ENCODE data around the gene KIAA1958. TPM values are rescaled to one million over a fixed set of nuclear protein-coding genes. Genes with fewer than 3 reads are reported as not detected.

Gene KIAA1958
- total RNA-seq, 1 experiment from 2014 or later = 18.5 TPM

- TF ChIP-seq, protein P1, sequence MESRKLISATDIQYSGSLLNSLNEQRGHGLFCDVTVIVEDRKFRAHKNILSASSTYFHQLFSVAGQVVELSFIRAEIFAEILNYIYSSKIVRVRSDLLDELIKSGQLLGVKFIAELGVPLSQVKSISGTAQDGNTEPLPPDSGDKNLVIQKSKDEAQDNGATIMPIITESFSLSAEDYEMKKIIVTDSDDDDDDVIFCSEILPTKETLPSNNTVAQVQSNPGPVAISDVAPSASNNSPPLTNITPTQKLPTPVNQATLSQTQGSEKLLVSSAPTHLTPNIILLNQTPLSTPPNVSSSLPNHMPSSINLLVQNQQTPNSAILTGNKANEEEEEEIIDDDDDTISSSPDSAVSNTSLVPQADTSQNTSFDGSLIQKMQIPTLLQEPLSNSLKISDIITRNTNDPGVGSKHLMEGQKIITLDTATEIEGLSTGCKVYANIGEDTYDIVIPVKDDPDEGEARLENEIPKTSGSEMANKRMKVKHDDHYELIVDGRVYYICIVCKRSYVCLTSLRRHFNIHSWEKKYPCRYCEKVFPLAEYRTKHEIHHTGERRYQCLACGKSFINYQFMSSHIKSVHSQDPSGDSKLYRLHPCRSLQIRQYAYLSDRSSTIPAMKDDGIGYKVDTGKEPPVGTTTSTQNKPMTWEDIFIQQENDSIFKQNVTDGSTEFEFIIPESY (IDR thresholded peaks at IDR 0.05; ENCODE audit: extremely low read depth, insufficient replicate concordance, low read length) = no peak
- no peak for TF ChIP-seq EZH2phosphoT487 (IDR thresholded peaks at IDR 0.05; ENCODE audit: borderline replicate concordance)
- no peak for TF ChIP-seq SIN3A (IDR thresholded peaks at IDR 0.05; ENCODE audit: low read depth)
- TF ChIP-seq, protein P2, sequence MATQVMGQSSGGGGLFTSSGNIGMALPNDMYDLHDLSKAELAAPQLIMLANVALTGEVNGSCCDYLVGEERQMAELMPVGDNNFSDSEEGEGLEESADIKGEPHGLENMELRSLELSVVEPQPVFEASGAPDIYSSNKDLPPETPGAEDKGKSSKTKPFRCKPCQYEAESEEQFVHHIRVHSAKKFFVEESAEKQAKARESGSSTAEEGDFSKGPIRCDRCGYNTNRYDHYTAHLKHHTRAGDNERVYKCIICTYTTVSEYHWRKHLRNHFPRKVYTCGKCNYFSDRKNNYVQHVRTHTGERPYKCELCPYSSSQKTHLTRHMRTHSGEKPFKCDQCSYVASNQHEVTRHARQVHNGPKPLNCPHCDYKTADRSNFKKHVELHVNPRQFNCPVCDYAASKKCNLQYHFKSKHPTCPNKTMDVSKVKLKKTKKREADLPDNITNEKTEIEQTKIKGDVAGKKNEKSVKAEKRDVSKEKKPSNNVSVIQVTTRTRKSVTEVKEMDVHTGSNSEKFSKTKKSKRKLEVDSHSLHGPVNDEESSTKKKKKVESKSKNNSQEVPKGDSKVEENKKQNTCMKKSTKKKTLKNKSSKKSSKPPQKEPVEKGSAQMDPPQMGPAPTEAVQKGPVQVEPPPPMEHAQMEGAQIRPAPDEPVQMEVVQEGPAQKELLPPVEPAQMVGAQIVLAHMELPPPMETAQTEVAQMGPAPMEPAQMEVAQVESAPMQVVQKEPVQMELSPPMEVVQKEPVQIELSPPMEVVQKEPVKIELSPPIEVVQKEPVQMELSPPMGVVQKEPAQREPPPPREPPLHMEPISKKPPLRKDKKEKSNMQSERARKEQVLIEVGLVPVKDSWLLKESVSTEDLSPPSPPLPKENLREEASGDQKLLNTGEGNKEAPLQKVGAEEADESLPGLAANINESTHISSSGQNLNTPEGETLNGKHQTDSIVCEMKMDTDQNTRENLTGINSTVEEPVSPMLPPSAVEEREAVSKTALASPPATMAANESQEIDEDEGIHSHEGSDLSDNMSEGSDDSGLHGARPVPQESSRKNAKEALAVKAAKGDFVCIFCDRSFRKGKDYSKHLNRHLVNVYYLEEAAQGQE (IDR thresholded peaks at IDR 0.05; ENCODE audit: low read depth) = no peak
- no peak for TF ChIP-seq ELF1 (IDR thresholded peaks at IDR 0.05; ENCODE audit: borderline replicate concordance, low read depth)
Measured at GRCh38 chr9:112527959-112528358, 41.3 kb downstream of the KIAA1958 start (continued).

DNA sequence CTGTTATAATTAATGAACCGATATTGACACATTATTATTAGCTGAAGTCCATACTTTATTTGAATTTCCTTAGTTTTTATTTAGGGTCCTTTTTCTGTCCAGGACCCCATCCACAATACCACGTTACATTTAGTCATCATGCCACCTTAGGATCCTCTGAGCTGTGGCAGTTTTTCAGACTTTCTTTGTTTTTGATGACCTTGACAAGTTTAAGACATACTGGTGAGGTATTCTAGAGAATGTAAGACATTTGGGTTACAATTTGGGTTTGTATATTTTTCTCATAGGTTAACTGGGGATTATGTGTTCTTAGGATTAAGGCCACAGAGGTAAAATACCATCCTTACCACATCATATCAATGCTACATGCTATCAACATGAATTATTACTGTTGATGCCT is 42.7 kb downstream of the KIAA1958 start:
- DNase-seq (ENCODE audit: low read depth, low spot score) = no peak
- CTCF ChIA-PET = no interaction called here
- no peak for TF ChIP-seq SRF (IDR thresholded peaks at IDR 0.05; ENCODE audit: low read depth)
- no peak for TF ChIP-seq CBX3 (IDR thresholded peaks at IDR 0.05; ENCODE audit: low read depth)
- TF ChIP-seq, protein P2 (IDR thresholded peaks at IDR 0.05; ENCODE audit: low read depth) = no peak
- TF ChIP-seq, protein P3, sequence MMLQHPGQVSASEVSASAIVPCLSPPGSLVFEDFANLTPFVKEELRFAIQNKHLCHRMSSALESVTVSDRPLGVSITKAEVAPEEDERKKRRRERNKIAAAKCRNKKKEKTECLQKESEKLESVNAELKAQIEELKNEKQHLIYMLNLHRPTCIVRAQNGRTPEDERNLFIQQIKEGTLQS (IDR thresholded peaks at IDR 0.05) = no peak
- no peak for TF ChIP-seq TCF7L2 (IDR thresholded peaks at IDR 0.05; ENCODE audit: borderline replicate concordance, extremely low read depth, insufficient read depth, insufficient read length)
- TF ChIP-seq POLR2AphosphoS5 (IDR thresholded peaks at IDR 0.05; ENCODE audit: low read depth, low read length) = no peak
- TF ChIP-seq FOSL1 (IDR thresholded peaks at IDR 0.05; ENCODE audit: low read depth) = no peak
- no peak for TF ChIP-seq SP1 (IDR thresholded peaks at IDR 0.05; ENCODE audit: low read depth)
- no peak for TF ChIP-seq EGR1 (IDR thresholded peaks at IDR 0.05; ENCODE audit: low read depth)
- TF ChIP-seq JUND (IDR thresholded peaks at IDR 0.05) = no peak
- TF ChIP-seq MAX (IDR thresholded peaks at IDR 0.05) = no peak
- TF ChIP-seq ZNF274 (IDR thresholded peaks at IDR 0.05; ENCODE audit: low read depth, low read length) = no peak
- RAD21 ChIA-PET (ENCODE audit: low non-redundant PET in 1 of 2, low total read pairs in 2 of 2, uncharacterized antibody in 2 of 2, unreplicated experiment in 2 of 2) = no interaction called here
- no peaks in the 10 kb centered on the region for H3K9me3 ChIP-seq (ENCODE audit: control insufficient read depth in 1 of 2, insufficient read depth in 1 of 2, low read depth in 1 of 2, low read length in 2 of 2)
- no peak overlapping the region for H3K27ac ChIP-seq (ENCODE audit: low read depth, low read length)
- POLR2A ChIA-PET = no interaction called here
- H3K9me2 ChIP-seq (ENCODE audit: insufficient read depth) = no peaks in the 10 kb centered on the region
- H3K4me3 ChIP-seq (replicated peaks in 1 of 2; ENCODE audit: low read depth in 1 of 2, low read length in 2 of 2) = no peak overlapping the region
- H2AFZ ChIP-seq (ENCODE audit: low read depth, low read length, poor library complexity, severe bottlenecking) = no peak overlapping the region
- H3K9ac ChIP-seq (ENCODE audit: low read length) = no peak overlapping the region
- ATAC-seq = no peak
- H3K4me2 ChIP-seq (ENCODE audit: low read length) = no peak overlapping the region
- intact Hi-C loops (cut with micrococcal nuclease) = no loop called here
- H4K20me1 ChIP-seq (ENCODE audit: insufficient read depth) = no peaks in the 10 kb centered on the region
- peaks cover 7% of the 10 kb centered on the region; the same call in 1 of the 2 replicates for H3K79me2 ChIP-seq (ENCODE audit: insufficient read depth, low read length)
- BruUV-seq (replicated peaks) = no TSS peak
- H3K36me3 ChIP-seq (ENCODE audit: control insufficient read depth in 1 of 2, insufficient read depth in 2 of 2, low read length in 2 of 2) = no peaks in the 10 kb centered on the region
- no peaks in the 10 kb centered on the region for H3K4me1 ChIP-seq (ENCODE audit: control insufficient read depth in 1 of 2, insufficient read depth in 2 of 2, low read length in 2 of 2)
- H3K27me3 ChIP-seq (ENCODE audit: insufficient read depth, low read length) = no peaks in the 10 kb centered on the region

All from HCT116 (cell line).